Spleen (tissue), 7 donors: ENCODE results near the gene MGME1.

ENCODE experiments used
- POLR2A ChIP-seq, 3 donors: fragments of 450-650 bp; IDR thresholded peaks; one replicate each; pipeline ENCODE4 v1.5.1; 2017; ENCODE audit warnings: antibody characterized with exemption in 3 of 3, mild to moderate bottlenecking in 1 of 3
- POLR2AphosphoS5 ChIP-seq, 3 donors: sonication (generic); formaldehyde crosslinking; IDR thresholded peaks; one replicate each; pipeline ENCODE4 v1.5.1; 2017; ENCODE audit warnings: antibody characterized with exemption in 3 of 3
- TF ChIP-seq, protein P1 (sequence below), 11 experiments: fragments of 200-600 bp in 7 of 11; fragments of 450-650 bp in 4 of 11; sonication (generic) in 4 of 11; IDR thresholded peaks in 8 of 11; conservative IDR thresholded peaks in 3 of 11; 1 replicate in 7 of 11; 2 replicates in 4 of 11; pipeline versions ENCODE4 v1.4.0 to v1.8.0; 2016 to 2021; ENCODE audit warnings: antibody characterized with exemption in 11 of 11, inconsistent platforms in 4 of 11, mild to moderate bottlenecking in 1 of 11
- donor health status: DM: no; HTN: no; CAD: no; lungs with moderate emphysema.
- donor health status: DM: no; HTN: no; CAD: no.
- donor health status: DM: no; HTN: no; CAD: no.

DNA sequence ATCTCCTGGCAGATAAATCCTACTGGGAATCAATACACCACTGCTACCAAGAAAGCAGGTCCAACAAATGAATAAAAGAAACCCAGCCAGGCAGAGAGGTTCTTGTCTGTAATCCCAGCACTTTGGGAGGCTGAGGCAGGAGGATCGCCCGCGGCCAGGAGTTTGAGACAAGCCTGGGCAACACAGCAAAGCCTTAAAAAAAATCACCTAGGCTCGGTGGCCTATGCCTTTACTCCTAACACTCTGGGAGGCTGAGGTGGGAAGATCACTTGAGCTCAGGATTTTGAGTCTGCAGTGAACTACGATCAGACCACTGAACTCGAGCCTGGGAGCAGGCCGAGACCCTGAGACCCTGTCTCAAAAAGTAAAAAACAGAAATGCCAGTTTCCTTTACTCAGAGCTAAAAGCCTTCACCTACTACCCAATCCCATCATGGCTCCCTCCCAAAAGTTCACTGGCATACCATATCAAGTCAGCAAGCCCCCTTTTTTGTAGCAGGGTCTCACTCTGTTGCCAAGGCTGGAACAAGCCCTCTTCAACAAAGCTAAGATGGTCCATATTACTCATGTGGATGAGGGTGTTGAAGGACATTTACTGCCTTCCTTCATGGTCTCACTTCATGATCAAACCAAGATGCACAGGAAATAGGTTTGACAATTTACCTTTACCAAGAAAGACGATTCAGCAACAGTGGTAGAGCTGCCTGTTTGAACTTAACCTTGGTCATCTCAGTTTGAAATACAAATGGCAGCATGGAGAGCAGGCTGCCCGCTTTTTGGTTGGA lies 5.5 kb upstream of the MGME1 start:
- TF ChIP-seq POLR2A (IDR thresholded peaks at IDR 0.05) = no peak
- TF ChIP-seq, protein P1, sequence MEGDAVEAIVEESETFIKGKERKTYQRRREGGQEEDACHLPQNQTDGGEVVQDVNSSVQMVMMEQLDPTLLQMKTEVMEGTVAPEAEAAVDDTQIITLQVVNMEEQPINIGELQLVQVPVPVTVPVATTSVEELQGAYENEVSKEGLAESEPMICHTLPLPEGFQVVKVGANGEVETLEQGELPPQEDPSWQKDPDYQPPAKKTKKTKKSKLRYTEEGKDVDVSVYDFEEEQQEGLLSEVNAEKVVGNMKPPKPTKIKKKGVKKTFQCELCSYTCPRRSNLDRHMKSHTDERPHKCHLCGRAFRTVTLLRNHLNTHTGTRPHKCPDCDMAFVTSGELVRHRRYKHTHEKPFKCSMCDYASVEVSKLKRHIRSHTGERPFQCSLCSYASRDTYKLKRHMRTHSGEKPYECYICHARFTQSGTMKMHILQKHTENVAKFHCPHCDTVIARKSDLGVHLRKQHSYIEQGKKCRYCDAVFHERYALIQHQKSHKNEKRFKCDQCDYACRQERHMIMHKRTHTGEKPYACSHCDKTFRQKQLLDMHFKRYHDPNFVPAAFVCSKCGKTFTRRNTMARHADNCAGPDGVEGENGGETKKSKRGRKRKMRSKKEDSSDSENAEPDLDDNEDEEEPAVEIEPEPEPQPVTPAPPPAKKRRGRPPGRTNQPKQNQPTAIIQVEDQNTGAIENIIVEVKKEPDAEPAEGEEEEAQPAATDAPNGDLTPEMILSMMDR (IDR thresholded peaks at IDR 0.05 in 8 of 11, conservative IDR thresholded peaks at IDR 0.05 in 3 of 11) = no peak
- no peak for TF ChIP-seq POLR2AphosphoS5 (IDR thresholded peaks at IDR 0.05)
